GM11168 (cell line): ENCODE measurements around the gene QSOX1.
"Not testable (repeated sequence)": the region's sequence is repeated elsewhere in the genome, so short reads cannot be mapped to it uniquely, and the experiment has no call there.

Experiments used
- in situ Hi-C: fragments of 300-500 bp; cut with MboI; formaldehyde crosslinking; loops from one replicate; pipeline ENCODE4 v1.12.0; 2022; ENCODE audit warnings: low sequenced_read_pairs; ENCODE audit not compliant: unreplicated experiment

The QSOX1 gene

GRCh38 chr1:180154325-180155181 lies at the start of gene QSOX1:
TSS of gene QSOX1 (plus strand) at chr1:180154869. CDS start at chr1:180154908, 39 bp downstream.
- in situ Hi-C loops: loop anchor here (25.0 kb wide), 2 partner anchors 292 to 442 kb away; no protein-coding TSS in a partner anchor

- in situ Hi-C loops: no loop called here
Measured at GRCh38 chr1:180112091-180112490, 42.6 kb upstream of the QSOX1 start.

GRCh38 chr1:180112984-180113647 lies 41.6 kb upstream of the QSOX1 start:
- in situ Hi-C loops: no loop called here

GRCh38 chr1:180114396-180114945 lies 40.2 kb upstream of the QSOX1 start:
- in situ Hi-C loops: no loop called here

GRCh38 chr1:180116964-180117763 lies 37.5 kb upstream of the QSOX1 start:
- in situ Hi-C loops: no loop called here

GRCh38 chr1:180117764-180118116 lies 36.9 kb upstream of the QSOX1 start:
- in situ Hi-C loops: no loop called here

- in situ Hi-C loops: no loop called here
Measured at GRCh38 chr1:180119837-180120236, 34.8 kb upstream of the QSOX1 start.

- in situ Hi-C loops: no loop called here
Measured at GRCh38 chr1:180123463-180123936, 31.2 kb upstream of the QSOX1 start.

- in situ Hi-C loops: no loop called here
Measured at GRCh38 chr1:180130651-180131050, 24.0 kb upstream of the QSOX1 start.

- in situ Hi-C loops: no loop called here
Measured at GRCh38 chr1:180131510-180131909, 23.2 kb upstream of the QSOX1 start.

- in situ Hi-C loops: no loop called here
Measured at GRCh38 chr1:180133193-180133592, 21.5 kb upstream of the QSOX1 start.

GRCh38 chr1:180133688-180134087 lies 21.0 kb upstream of the QSOX1 start:
- in situ Hi-C loops: not testable (repeated sequence)

- in situ Hi-C loops: no loop called here
Measured at GRCh38 chr1:180135535-180135934, 19.1 kb upstream of the QSOX1 start.

GRCh38 chr1:180136331-180136967 lies 18.2 kb upstream of the QSOX1 start:
- in situ Hi-C loops: no loop called here

GRCh38 chr1:180136968-180137356 lies 17.7 kb upstream of the QSOX1 start:
- in situ Hi-C loops: no loop called here

- in situ Hi-C loops: no loop called here
Measured at GRCh38 chr1:180137776-180138175, 16.9 kb upstream of the QSOX1 start.

- in situ Hi-C loops: no loop called here
Measured at GRCh38 chr1:180141381-180141934, 13.2 kb upstream of the QSOX1 start.

- in situ Hi-C loops: no loop called here
Measured at GRCh38 chr1:180143359-180143758, 11.3 kb upstream of the QSOX1 start.

GRCh38 chr1:180144659-180145357 lies 9.9 kb upstream of the QSOX1 start:
- in situ Hi-C loops: no loop called here
